Dedifferentiated amniotic fluid mesenchymal stem cell (primary cell): ENCODE data around the gene PLCH2.

Source experiments
- DNase-seq: peaks from one replicate; pipeline ENCODE4 v3.0.0-alpha.2; 2016; ENCODE audit errors: extremely low spot score

The PLCH2 gene

GRCh38 chr1:2477791-2478499, 1.9 kb downstream of the PLCH2 start:
- no peak for DNase-seq

- DNase-seq: no peak
These were observed 3.1 kb downstream of the PLCH2 start for GRCh38 chr1:2479186-2479585.

- DNase-seq: no peak
These were observed 3.5 kb downstream of the PLCH2 start for GRCh38 chr1:2479618-2480017.

DNA sequence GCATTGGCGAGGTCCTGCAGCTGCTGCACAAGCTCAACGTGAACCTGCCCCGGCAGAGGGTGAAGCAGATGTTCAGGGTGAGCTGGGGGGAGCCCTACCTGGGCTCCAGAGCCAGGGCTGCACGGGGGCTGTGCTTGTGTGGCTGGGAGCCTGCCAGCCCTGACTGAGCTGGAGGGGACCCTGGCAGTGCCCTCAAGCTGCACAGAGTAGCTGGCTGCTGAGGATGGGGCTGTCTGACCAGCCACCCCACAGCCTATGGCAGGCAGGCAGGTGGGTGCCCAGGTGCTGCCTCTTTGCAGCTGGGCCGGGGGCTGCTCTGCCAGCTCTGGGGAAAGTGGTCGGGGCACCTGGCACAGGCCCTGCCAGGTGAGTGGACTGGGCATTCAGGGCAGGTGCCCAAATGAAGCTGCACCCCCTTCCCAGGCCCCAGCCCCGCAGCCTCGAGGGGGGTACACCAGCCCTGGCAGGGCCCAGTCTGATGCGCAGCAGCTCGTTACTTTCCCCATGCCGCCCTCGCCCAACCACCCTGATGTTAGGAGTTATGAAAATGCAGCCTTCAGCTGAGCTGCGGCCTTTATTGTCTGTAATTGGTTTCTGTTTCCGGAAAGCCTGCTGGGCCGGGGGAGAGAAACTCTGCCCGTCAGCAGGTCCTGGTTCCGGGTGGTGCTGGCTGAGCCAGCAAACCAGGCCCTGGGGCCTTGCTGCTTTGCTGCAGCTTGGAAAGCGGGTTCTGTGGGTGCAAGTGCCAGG, 4.3 kb downstream of the PLCH2 start:
- DNase-seq: no peak

GRCh38 chr1:2480986-2481364, 4.9 kb downstream of the PLCH2 start:
- no peak for DNase-seq

GRCh38 chr1:2481885-2482284, 5.8 kb downstream of the PLCH2 start:
- DNase-seq: no peak

DNA sequence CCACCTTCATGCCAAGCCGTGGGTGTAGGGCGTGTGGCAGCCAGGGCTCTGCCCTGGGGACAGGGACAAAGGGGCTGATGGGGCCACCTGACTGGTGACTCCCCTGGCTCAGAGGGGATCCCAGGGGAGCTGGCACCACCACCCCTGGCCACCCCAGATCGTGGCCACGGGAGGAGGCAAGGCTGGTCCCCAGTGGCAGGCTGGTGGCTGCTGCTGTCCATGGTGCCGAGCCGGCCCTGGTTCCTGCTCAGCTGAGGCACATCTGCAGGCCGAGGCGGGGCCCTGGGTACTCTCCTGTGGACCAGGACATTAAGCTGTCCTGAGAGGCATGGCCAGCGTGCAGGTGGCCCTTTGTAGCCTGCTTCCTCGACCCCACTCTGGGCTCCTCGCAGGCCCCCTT, 6.5 kb downstream of the PLCH2 start:
- DNase-seq: no peak

DNA sequence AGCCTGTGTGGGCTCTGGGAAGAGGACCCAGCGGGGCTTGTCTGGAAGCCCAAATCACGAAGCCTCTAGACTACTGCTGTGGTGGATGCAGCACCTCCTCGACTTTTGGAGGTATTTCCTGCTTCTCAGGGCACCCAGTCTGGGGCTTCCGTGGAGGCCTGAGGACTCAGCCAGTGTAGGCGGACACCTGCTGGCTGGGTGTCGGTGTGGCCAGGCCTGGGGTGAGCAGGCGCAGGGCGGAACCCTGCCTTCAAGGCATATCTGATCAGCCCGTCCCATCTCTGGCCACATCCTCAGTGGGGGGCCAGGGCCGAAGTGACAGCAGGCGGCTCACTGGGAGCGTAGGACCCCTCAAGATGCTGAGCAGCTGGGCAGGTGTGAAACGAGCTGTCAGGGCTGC, 6.9 kb downstream of the PLCH2 start:
- no peak for DNase-seq

DNA sequence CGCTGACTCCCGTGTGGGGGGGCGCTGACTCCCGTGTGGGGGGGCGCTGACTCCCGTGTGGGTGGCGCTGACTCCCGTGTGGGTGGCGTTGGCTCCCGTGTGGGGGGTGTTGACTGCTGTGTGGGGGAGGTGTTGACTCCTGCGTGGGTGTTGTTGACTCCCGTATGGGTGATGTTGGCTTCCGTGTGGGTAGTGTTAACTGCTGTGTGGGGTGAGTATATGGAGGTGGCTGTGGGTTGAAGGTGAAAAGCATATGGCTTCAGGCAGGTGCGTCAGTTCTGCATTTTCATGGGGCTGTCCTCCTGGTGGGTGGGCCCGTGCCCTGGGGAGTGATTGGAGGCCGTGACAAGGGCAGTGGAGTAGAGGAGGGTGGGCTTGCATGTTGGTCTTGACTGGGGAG, 7.9 kb downstream of the PLCH2 start:
- no peak for DNase-seq

DNA sequence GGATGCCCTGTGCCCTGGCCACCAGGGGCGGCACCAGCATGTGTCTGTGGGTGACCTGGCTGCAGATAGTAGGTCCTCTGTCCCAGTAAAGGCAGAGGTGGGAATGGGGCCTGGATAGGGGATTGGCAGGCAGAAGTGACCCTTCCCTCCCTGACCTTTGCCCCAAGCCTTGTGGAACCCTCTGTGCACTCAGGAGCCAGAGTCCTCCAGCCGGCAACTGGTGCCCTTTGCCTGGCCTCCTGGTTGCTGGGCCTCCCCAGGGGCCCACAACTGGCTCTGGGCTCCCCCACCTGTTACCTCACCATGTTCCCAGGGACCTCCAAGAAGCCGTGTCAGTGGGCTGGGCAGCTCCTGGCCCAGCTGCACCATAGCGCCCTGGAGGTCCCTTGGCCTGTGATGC, 10.0 kb downstream of the PLCH2 start:
- no peak for DNase-seq

- DNase-seq: no peak
These were observed 10.5 kb downstream of the PLCH2 start for GRCh38 chr1:2486558-2486957.

DNA sequence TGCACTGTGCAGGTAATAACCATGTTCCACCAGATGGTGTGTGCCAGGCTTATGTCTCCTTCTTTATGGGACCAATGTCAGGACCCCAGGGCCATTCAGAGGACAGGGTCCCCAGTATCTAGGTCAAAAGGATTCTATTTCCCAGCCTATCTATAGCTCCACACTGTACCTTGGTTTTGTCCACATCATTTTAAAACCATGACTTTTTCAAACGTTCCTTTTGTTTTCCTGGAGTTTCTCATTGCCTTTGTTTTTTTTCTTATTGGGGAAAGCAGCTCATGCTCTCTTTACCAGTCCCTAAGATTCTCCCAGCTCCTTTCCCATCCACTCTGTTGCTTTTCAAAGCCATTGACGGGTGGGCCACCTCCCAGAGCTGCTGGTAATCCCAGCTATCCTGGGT, 12.6 kb downstream of the PLCH2 start:
- DNase-seq: no peak

GRCh38 chr1:2489615-2490014, 13.5 kb downstream of the PLCH2 start:
- no peak for DNase-seq

GRCh38 chr1:2492091-2492490, 16.0 kb downstream of the PLCH2 start:
- DNase-seq: no peak

DNA sequence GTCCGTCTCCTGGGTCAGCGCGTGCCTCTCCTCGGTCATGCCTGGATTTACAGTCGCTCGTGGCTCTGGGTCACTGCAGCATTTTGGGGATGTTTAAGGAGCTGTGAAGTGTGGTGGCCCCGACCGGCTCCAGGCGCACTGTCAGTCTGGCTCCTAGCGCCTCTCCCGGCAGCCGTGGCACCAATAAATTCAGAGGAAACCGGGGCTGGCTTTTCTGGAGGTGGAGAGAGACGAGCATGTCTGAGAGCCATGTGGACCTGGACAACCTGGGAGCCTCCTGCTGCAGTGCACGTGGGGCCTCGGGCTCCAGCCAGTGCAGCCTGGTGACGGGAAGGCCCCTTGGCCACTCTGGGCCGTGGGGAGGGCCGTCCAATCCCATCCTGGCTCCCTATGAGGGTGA, 17.1 kb downstream of the PLCH2 start:
- no peak for DNase-seq

- no peak for DNase-seq
These were observed 17.7 kb downstream of the PLCH2 start for GRCh38 chr1:2493691-2494322.

- no peak for DNase-seq
These were observed 18.2 kb downstream of the PLCH2 start for GRCh38 chr1:2494323-2494693.

DNA sequence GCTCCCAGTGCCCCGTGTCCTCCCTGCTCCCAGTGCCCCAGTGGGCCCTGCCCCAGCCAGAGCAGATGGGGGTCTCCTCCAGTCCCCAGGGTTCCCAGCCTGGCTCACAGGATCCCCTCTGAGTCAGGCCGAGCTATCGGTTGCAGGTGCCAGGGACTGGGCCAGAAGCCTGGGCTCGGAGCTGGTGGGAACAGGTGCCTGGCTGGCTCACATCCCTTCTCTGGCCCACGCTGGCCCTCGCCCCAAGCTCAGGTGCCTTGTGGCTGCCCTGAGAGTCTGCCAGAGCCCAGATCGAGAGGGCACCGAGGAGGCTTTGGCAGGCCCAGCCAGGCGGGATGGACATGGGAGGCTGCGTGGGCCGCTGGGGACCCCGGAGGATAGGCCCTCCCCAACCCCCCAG, 18.9 kb downstream of the PLCH2 start:
- DNase-seq: no peak

DNA sequence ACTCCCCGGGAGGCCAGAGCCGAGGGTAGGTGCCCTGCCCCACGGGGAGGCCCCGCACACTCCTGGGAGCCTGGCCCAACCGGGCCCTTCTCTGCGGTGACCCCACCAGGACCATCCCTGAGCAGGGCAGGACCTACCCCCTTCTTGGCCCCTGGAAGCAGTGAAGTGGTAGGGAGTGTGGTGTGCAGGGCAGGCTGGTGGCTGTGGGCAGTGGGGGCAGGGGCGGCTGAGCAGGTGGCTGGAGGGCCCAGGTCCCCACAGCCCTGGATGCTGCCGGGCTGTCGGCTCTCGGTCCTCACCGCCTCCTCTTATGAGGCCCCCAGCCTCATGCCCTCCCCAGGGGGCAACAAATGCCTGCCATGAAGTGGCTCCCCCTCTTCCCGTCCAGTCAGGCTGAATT, 19.5 kb downstream of the PLCH2 start:
- DNase-seq: no peak

GRCh38 chr1:2496087-2496622, 20.1 kb downstream of the PLCH2 start:
- DNase-seq: no peak

- DNase-seq: no peak
These were observed 20.7 kb downstream of the PLCH2 start for GRCh38 chr1:2496746-2497145.

GRCh38 chr1:2497891-2498290, 21.8 kb downstream of the PLCH2 start:
- no peak for DNase-seq

DNA sequence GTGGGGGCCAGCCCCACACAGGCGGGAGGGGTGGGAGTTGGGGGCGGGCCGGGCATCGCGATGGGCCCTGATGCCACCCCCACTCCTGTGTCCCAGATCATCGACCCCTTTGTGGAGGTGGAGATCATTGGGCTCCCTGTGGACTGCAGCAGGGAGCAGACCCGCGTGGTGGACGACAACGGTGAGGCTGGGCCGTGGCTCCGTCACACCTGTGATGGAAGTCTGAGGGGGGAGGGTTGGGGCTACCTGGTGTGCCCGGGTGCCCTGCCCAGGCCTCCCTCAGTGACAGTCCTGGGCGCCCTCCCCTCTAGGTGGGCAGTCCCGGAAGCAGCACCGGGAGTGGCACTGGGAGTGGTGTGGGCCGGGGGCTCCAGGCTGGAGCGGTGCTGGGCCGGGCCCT, 22.6 kb downstream of the PLCH2 start:
- DNase-seq: no peak
